ENCODE measurements around the gene MST1.
"Not testable (repeated sequence)": the region's sequence is repeated elsewhere in the genome, so short reads cannot be mapped to it uniquely, and the experiment has no call there.

Gene MST1

DNA sequence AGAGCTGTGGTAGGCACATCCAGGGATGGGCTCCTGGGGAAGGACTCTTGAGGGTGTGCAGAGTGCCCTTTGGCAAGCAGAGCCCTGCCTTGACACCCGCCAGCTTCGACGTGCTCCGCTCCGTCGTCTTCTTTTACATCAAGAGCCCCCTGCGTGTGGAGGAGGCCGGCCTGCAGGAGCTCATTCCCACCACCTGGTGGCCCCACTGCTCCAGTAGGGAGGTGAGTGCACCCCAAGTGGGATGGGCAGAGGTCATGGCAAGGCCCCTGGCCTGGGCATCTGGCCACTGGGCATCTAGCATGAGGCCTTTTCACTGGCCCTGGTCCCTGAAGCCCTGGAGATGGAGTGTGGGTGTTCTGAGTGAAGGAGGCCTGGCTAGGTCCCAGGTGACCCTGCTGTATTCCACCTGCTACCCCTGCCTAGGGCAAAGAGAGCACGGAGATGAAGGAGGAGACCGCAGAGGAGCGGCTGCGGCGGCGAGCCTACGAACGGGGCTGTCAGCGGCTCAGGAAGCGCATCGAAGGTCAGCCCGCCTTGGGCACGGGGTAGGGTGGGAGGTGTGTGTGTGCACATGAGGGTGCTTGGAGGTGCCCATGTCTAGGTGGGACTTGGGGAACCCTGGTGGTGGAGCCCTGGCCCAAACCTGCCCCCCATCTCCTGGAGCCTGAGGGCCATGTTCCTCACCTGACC, 12.3 kb upstream of the MST1 start:
- no peak for FAIRE-seq

DNA sequence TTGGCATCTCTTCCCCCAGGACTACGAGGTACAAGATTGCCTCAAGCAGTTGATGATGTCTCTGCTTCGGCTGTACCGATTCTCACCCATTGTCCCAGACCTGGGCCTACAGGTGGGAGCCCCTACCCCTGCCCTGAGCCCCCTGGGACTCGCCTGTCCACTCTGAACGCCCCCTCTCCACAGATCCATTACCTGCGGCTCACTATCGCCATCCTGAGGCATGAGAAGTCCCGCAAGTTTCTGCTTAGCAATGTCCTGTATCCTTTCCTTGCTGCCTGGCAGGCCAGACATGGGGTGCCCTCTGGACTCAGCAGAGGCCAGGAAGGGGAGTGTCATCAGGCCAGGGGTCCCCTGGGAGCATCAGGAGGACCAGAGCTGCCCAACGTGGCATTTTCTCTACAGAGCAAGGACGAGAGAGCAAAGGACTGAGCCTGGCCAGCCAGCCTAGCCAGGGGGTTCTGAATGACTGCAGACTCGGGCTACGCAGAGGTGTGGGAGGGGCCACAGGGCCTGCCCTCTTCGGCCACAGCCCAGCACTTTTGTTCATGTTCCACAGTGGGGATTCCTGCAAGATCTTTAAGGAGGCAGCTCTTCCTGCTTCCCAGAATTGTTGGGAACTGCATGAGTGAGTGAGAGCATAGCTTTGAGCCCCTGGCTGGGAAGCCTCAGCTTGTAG, 11.3 kb upstream of the MST1 start:
- DNase-seq (ENCODE audit: low spot score), result no peak
- no peak for FAIRE-seq

More for the DNA sequence above, 12.3 kb upstream of the MST1 start:
- no peak for DNase-seq (ENCODE audit: low spot score)

DNA sequence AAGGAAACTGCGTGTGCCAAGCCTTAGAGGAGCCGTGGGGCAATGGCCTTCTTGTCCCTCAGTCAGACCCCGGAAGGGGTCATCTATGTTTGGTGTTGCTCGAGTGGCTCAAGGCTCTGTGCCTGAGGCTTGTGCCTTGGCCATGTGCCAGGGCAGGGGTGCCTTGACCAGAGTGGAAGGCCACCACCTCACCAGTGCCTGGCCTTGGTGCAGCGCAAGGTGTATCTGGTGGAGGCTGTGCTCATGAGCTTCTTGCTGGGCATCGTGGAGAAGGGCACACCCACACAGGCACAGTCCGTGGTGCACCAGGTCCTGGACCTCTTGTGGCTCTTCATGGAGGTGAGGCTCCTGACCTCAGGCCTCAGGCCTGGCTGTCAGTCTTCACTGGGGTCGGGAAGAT, 10.7 kb upstream of the MST1 start:
- DNase-seq (ENCODE audit: low spot score) (no peak), FAIRE-seq (no peak)

DNA sequence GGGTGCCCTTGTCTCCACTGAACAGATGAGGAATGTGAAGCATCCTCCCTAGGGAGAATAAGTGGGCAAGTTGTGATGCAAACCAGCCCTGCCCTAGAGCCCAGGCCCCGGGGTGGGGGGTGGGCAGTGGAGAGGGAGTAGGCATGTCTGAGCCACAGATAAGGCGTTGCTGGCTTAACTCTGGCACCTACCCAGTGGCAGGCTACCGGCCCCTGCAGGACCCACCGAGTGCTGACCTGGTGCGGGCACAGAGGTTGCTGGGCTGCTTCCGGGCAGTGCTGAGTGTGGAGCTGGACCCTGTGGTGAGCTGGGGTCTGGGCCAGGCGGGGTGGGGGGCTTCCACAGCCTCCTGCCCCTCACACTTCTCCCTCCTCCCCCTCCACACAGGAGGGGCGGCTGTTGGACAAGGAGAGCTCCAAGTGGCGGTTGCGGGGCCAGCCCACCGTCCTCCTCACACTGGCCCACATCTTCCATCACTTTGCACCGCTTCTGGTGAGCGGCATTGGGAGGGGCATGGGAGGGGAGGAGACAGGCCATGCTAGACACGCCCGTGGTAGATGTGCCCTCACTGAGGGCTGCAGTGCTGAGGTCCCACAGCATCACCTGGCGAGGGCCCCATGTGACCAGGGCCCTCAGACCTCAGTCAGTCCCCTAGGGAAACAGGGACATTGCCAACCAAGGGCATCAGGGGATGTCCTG, 10.2 kb upstream of the MST1 start:
- no peak for DNase-seq (ENCODE audit: low spot score)

DNA sequence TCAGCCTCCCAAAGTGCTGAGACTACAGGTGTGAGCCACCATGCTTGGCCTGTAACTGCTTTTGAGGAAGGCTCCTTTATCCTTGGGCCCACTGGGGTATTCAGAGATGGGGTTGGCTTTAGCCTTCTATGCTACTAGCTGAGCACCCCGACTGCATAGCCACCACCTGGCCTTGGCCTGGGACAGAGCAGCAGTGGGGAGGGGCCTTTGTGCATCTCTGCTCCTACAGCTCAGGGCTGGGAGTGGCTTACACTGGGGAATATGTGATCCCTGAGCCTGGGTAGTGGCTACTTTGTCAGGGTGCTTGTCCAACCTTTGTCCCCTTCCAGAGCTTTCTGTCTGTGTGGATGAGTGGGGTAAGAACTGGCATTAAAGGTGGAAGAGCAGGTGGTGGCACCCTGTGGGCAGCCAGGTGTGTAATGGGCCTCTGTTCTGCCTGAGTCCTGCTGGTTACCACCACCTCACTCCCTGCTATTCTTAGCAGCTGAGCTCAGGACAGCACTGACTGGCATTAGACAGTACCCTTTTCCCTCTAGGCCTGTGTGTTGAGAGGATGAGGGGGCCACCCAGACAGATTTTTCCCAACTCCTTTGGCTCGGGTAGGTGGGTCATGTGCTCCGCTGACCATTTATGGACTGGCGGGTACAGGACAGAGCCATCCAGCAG, 6.2 kb upstream of the MST1 start:
- DNase-seq (ENCODE audit: low spot score); FAIRE-seq: not testable (repeated sequence)

More for the DNA sequence above, 10.2 kb upstream of the MST1 start:
- no peak for FAIRE-seq

DNA sequence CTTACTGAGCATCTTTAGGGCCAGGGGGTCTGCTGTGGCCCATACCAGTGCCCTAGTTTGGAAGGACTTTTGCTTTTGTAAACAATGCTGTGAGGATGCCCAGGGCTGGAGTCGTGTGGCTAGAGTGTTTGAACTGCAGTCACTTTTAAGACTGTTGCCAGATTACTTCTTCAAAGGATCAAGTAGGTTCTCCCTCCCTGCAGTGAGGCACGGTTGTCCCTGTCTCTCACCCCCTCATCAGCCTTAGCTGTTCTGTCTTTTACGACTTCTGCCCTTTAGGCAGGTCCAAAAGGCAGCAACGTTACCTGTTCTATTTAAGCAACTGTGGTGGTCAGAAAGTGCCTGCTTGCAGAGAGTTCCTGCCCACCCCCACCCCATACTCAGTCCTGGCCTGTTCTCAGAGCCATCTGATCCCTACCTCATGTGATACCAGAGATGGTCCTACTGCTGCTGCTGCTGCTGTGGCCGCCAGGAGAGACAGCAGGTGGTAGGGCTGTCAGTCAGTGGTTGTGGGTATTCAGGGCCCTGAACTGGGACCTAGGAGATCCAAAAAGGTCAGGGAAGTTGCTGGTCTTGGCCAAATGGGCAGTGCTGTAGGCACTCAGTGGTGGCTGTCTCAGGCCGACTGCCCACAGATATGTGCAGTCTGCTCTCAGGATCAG, 5.3 kb upstream of the MST1 start:
- not testable (repeated sequence) for DNase-seq (ENCODE audit: low spot score); FAIRE-seq

DNA sequence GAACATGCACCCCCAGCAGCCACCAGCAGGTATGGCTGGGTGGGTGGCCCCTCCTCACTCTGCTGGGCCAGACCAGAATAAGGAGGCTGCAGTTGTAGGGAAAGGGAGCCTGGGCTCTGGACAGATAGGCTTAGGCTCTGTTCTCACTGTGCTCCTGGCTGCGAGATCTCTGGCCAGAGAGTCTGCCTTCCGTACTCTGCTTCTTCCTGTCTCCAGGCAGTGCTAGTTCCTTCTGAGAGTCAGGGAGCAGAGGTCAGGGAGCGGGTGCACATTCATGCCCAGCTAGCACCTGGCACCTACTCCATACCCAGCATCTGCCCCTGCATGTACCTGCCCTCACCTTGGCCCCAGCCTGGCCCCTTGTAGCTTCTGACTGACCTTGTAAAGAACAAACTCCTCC, 2.2 kb upstream of the MST1 start:
- DNase-seq (ENCODE audit: low spot score); FAIRE-seq: not testable (repeated sequence)

DNA sequence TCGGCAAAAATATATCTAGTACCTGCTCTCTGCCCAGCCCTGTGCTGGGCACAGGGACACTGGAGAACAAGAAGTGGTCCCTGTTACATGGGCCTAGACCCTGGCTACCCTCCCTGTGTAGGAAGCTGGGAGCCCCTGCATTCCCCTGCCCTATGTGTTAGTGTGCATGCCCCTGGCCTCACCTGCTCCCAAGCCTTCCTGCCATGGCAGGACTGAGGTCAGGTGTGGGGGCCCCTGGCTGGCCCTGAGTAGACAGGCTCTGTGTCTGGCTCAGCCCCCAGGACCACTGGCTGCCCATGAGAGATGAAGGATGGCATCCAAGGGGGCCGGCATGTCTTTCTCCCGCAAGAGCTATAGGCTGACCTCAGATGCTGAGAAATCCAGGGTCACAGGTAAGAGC, 1.6 kb upstream of the MST1 start:
- DNase-seq (ENCODE audit: low spot score); FAIRE-seq: not testable (repeated sequence)

DNA sequence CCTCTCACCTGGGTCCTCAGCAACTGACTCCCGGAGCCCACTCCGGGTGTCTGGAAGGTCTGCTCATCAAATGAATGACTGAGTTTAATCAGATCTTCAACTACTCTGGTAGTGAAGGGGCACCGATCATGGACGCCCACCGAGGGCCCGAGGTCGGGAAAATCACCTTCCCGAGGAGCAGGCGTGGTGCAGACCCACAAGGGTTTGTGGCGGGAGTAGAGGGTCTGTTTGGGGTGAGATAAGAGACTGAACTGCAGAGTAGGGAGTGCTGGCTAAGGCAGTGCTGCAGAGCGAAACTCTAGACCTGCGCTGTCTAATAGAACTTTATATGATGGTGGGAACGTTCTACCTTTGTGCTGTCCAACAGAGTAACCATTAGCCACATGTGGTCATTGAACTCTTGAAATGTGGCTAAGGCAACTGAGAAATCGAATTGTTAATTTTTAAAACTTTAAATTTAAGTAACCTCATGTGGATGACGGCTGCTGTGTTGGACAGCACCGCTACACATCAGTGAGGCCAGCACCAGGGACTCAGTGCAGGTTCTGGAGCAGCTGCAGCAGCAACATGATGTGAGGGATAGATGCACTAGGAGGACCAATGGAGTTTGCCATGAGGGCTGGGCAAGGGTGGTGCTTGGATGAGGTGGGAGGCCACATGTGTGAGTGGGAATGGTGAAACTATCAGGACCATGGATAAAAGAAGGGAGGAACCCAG, 792 bp upstream of the MST1 start:
- FAIRE-seq, result not testable (repeated sequence)

DNA sequence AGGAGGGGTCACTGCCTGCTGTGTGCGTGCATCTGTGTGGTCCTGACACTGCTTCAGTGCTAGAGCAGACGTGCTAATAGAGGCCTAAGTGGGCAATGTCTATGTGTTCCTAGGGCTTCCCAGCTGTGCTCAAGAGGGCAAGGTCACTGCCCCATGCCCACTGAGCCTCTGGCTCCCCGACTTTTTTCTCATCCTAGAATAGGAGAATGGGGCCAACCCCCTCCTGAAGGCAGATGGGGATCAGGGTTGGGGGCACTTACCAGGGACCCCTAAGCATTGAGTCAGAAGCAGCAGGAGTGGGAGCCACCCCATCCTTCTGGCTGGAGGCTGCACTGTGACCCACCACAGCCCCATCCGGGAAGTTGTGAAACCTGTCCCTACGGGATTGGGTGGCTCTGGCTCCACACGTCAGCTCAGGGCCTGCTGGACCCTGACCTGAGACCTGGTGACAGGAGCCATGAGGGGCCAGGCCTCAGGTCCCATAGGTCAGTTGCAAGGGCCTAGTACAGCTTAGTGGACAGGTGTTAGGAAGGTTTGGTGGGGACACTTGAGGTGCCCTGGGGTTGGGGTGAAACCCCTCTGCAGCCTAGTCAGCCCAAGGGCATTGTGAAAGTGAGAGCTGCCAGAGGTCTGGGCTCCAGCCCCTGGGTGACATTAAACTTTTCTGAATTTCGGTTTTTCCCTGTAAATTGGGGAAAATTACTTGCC, 782 bp downstream of the MST1 start:
- DNase-seq (ENCODE audit: low spot score), result not testable (repeated sequence)

More for the DNA sequence above, 792 bp upstream of the MST1 start:
- DNase-seq (ENCODE audit: low spot score), result not testable (repeated sequence)

DNA sequence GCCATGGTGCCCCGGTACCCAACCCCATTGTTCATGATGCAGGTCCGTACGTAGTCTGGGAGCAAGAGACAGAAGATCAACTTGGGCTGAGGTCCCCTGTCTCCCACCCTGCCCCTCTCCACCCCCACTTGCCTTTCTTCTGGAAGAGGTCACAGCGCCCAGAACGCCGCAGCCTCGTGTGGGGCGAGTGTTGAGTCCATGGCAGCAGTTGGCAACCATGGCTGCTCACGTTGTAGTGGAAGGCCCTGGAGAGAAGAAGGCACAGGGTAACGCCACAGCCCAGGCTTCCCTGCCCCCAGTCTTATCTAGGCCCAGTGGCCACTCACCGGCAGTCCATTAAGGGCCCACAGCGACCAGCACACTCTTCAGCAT, 1.9 kb downstream of the MST1 start:
- FAIRE-seq; DNase-seq (ENCODE audit: low spot score): not testable (repeated sequence)

More for the DNA sequence above, 782 bp downstream of the MST1 start:
- not testable (repeated sequence) for FAIRE-seq

DNA sequence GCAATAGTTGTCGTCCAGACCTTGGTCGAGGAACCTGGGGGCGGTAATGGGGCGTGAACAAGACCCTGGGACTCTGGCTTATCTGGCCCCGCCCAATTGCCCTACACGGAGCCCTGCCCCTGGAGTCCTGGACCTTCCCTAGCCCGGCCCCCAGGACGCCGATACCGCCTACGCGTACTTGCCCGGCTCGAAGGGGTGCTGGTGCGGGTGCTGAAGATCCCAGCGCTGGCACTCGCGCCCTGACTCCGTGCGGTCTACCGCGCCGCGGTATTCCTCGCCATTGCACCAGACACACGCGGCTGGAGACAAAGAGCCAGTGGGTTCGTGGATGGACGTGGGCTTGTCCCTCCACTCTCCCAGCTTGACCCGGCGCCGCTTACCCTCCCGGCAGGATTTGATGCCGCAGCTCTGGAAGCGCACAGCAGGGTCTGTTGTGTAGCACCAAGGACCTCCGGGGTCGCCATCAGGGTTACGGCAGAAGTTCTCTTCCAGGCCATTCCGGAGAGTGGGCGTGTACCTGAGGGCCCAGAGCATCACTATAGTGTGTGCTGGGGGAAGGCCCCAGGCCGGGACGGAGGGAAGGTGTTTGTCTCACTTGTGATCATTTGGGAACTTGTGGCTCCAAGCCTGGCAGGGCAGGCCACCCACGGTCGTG, 2.4 kb downstream of the MST1 start:
- not testable (repeated sequence) for DNase-seq (ENCODE audit: low spot score)

DNA sequence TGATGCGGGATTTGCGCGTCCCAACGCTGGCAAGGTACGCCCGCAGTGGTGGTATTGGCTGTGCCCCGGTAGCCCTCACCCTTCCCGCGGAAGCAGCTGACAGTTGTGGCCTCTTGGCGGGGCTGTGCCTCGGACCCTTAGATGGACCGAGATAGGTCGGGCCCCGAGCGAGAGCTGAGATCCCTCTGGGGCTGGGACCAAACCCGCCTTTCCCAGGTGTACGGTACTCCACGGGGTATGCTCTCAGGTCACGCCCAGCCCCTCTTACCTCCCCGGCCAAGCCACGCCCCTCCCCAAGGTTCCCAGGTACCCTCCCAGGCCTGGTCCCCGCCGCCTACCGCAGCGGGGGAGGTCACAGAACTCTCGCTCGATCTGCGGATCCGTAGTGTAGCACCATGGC, 2.9 kb downstream of the MST1 start:
- DNase-seq (ENCODE audit: low spot score); FAIRE-seq: not testable (repeated sequence)

More for the DNA sequence above, 2.4 kb downstream of the MST1 start:
- not testable (repeated sequence) for FAIRE-seq

DNA sequence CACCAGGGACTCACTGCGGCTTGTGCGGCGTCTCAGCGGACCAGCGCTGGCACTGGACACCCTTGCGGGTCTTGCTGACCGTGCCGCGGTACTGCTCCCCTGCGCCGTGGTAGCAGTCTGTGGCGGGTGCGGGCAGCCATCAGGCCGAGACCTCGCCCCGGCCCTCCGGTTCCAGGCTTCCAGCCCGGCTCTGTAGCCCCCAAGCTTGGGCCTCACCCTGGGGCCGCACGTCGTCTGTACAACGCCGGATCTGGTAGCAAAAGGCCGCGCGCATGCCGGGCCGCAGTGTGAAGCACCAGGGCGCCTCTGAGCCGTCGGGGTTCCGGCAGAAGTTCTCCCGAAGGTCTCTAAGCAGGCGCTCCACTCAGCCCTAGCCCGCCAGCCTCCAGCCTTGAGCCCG, 3.4 kb downstream of the MST1 start:
- not testable (repeated sequence) for FAIRE-seq; DNase-seq (ENCODE audit: low spot score)

DNA sequence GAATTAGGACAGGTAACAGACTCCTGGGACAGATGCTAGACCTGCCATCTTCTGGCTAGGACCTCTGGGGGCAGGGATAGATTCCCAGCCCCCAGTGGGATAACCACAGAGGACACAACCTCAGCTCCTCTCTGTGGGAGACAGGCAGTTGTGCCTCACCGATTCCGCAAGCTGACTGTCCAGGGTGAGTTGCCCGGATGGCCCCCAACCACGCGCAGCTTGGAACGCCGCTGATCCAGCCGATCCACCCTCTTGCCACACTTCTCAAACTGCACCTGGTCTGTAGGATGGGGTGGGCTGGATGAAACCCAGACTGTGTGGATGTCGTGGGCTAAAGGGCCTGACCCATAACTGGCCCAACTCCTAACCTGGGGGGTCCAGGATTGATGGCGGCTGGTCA, 4.2 kb downstream of the MST1 start:
- not testable (repeated sequence) for FAIRE-seq; DNase-seq (ENCODE audit: low spot score)

DNA sequence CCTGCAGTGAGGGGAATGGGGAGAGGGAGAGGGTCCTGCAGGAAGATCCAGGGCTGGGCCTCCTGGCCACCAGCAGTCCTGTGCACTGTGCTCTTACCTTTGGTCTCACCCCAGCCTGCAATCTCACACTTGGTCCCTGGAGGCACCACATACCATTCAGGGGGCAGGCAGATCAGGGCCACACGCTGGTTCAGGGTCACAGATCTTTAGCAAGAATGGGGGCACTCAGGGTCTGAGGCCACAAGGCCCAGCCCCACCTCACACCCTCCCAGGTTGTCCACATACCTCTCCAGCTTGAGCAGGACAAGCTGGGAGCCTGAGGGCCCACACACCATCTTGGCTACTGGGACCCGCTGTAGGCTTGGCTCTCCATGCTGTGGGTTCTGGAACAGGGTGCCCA, 4.8 kb downstream of the MST1 start:
- not testable (repeated sequence) for DNase-seq (ENCODE audit: low spot score); FAIRE-seq

DNA sequence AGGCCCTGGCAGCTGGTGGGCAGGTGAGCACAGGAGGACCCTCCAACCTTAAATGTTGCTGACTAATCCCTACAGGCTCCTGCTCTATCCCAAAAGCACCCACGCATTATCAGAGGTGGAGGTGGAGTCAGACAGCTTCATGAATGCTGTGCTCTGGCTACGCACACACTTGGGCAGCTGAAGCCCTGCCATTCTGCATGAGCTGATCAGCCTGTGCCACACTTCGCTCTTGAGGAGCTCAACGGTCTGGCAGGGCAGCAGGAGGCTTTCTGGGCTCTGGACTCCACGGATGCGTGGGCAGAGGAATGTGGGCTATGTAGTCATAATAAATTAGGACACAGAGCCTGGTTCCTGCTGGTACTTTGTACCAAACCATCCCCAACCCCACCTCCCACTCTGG, 6.1 kb downstream of the MST1 start:
- FAIRE-seq, result no peak
- no peak for DNase-seq (ENCODE audit: low spot score)

DNA sequence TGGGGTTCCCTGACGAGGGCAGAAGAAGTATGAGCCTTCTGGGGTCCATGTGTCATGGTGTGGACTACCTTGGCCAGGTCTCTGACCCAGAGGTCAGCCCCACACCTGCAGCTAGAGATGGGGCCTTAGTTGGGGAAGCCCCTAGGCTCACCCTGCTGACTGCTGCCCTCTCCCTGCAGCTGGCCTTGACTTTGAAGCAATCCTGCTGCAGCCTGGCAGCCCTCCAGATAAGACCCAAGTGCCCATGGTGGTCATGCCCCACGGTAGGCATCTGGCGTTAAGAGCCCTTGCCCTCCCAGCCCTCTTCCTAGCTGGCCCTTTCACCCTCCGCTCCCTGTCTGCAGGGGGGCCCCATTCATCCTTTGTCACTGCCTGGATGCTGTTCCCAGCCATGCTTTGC, 7.7 kb downstream of the MST1 start:
- FAIRE-seq (no peak), DNase-seq (ENCODE audit: low spot score) (no peak)

DNA sequence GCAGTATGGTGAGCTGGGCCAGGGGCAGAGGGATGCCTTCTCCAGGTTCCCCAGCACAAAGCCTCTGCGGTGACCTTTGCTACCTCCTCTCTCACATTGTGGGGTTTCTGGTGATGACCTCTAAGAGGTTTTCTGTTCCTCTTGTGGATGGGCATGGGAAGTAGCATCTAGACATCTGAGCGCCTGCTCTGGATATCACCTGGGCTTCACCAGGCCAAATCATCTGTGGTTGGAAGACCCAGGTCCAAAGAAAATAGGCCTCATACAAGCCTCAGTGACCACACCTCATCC, 8.1 kb downstream of the MST1 start:
- DNase-seq (ENCODE audit: low spot score) (no peak), FAIRE-seq (no peak)
